ENCODE data around the gene SIRPA.
"Not testable (repeated sequence)": the region's sequence is repeated elsewhere in the genome, so short reads cannot be mapped to it uniquely, and the experiment has no call there.

The SIRPA gene

DNA sequence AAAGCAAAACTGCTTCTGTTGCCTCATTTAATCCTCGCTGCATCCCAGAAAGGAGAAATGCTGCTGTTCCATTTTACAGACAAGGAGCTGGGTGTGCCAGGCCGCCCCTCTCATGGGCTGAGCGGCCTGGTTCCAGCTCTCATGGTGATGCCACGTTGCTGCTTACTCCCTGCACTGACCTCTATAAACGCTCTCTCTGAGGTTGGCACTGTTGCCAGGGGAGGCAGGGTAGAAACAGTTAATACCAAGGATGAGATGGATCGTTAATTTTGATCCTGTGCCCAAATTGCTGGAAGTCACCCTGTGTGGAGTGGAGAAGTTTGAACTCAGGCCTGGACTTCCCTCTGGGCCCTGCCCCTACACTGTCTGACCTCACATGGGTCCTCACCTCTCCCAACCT lies 25.6 kb downstream of the SIRPA start:
- no peak overlapping the region for H3K4me3 ChIP-seq (ENCODE audit: low read depth, low read length)
- TF ChIP-seq CTCF (conservative IDR thresholded peaks at IDR 0.05; ENCODE audit: low read depth, low read length) = no peak
- no peak for DNase-seq (ENCODE audit: low read depth)

DNA sequence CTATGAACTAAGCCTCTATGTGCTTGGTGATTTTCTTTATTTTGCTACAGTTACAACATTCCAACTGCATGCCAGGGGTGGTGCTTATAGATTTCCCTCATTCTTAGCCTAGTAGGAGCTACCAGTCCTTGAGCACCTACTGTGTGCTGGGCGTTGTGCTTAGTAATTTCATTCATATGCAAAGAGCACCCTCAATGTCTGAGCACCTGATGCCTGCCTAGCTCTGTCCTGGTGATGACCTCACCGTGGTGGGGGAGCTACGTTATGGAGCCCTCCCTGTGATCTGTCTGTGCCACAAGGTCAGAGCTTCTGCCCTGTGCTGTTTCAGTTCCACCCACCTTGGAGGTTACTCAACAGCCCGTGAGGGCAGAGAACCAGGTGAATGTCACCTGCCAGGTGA lies 26.8 kb downstream of the SIRPA start:
- not testable (repeated sequence) for H3K4me3 ChIP-seq (ENCODE audit: low read depth, low read length)

GRCh38 chr20:1922786-1923185 lies 27.6 kb downstream of the SIRPA start:
- DNase-seq (ENCODE audit: low read depth) = no peak
- TF ChIP-seq CTCF (conservative IDR thresholded peaks at IDR 0.05; ENCODE audit: low read depth, low read length) = no peak
- H3K4me3 ChIP-seq (ENCODE audit: low read depth, low read length) = no peak overlapping the region

More for the DNA sequence above, 26.8 kb downstream of the SIRPA start:
- not testable (repeated sequence) for DNase-seq (ENCODE audit: low read depth)

DNA sequence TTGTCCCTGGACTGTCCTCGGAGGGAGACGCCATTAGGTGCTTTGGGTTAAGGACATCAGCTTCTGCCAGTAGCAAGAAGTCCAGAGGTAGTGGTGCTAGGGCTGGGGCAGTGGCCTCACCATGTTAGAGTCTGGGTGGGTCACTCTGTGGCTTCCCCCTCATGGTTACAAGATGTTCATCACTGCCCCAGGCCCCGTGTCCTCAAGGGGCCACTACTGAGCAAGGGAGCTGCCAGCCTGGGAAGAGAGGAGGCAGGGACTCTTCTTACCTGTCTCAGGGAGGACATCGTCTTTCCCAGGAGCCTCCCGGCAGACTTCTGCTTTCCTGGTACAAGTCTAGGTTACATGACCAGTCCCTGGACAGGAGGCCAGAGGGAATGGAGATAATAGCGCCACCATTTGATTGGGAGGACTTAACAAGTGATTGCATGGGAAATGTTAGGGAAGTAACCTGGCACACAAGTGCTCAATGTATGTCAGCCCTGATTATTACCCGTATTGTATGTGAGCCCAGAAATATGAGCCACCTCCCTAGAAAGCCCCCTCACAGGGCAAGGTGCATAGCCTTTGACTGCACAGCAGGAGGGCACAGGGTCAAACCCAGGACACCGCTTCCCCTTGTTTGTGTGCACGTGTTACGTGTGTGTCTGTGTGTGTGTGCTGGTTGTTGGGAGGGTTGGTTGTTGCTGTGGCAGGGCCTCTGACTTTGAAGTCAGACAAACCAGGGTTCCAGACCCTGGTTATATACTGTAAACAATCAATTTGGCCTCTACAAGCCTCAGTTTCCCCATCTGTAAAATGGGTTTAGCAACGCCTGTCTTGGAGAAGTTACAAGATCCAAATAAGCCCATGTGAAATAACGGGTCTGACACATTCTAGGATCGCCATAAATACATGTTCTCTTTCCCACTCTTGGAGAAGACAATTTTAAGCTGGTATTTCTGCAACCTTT lies 30.0 kb downstream of the SIRPA start:
- no peak for TF ChIP-seq CTCF (conservative IDR thresholded peaks at IDR 0.05; ENCODE audit: low read depth, low read length)
- H3K4me3 ChIP-seq (ENCODE audit: low read depth, low read length) = no peak overlapping the region
- DNase-seq (ENCODE audit: low read depth) = no peak

- no peak for TF ChIP-seq CTCF (conservative IDR thresholded peaks at IDR 0.05; ENCODE audit: low read depth, low read length)
- DNase-seq (ENCODE audit: low read depth) = no peak
- no peak overlapping the region for H3K4me3 ChIP-seq (ENCODE audit: low read depth, low read length)
Observed at GRCh38 chr20:1926237-1926636, 31.0 kb downstream of the SIRPA start.

GRCh38 chr20:1927217-1927616 lies 32.0 kb downstream of the SIRPA start:
- no peak for DNase-seq (ENCODE audit: low read depth)

DNA sequence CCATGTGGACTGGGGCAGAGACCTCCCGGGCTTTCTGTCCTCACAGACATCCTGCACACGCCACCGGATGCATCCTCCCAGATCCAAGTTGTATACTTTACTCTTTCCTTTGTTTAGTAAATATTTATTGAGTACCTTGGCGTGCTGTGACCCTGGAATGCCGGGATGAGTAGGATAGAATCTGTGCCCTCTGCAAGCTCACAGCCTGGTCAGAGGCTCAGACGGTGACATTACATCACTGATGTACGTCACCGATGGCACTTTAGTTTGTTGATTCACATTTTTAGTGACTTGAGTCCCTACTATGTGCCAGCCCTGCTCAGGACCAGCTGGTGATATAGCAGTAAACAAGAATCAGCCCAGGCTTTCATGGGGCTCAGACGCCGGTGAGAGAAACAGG lies 32.9 kb downstream of the SIRPA start:
- DNase-seq (ENCODE audit: low read depth) = no peak
- no peak for TF ChIP-seq CTCF (conservative IDR thresholded peaks at IDR 0.05; ENCODE audit: low read depth, low read length)
- H3K4me3 ChIP-seq (ENCODE audit: low read depth, low read length) = no peak overlapping the region

More at GRCh38 chr20:1927217-1927616, 32.0 kb downstream of the SIRPA start:
- TF ChIP-seq CTCF (conservative IDR thresholded peaks at IDR 0.05; ENCODE audit: low read depth, low read length) = no peak
- H3K4me3 ChIP-seq (ENCODE audit: low read depth, low read length) = no peak overlapping the region

Data from choroid plexus epithelial cell (primary cell).